ENCODE measurements around the gene SCLY. TPM values are rescaled to one million over a fixed set of nuclear protein-coding genes. Genes with fewer than 3 reads are reported as not detected.

The SCLY gene
- total and polyA plus RNA-seq, 10 donors, result 5.8 to 22.7 (median 14.6) TPM

GRCh38 chr2:238082151-238082550 is 21.4 kb downstream of the SCLY start:
- Histone ChIP-seq H3K36me3 (peaks cover 0 to 76% (median 26%) of the 10 kb centered on the region in 6 donors), H3K27me3 (replicated peaks in 1 of 7) (no peaks in the 10 kb centered on the region), H3K9me3 (no peaks in the 10 kb centered on the region), H3K27ac (no peak overlapping the region), H3K4me3 (no peak overlapping the region), H3K4me1 (peaks cover 0 to 3% (median 2%) of the 10 kb centered on the region in 6 donors)
- no peak for TF ChIP-seq POLR2AphosphoS5 (IDR thresholded peaks at IDR 0.05)
- no peak for DNase-seq
- 92 to 97% (median 93%) methylated on average over 15 to 17 of the region's 17 CpGs for WGBS, 5 donors
- intact Hi-C loops (cut with DNase I; ENCODE audit: low total_unique reads), result no loop called here

- Histone ChIP-seq H3K4me3 (no peak overlapping the region), H3K36me3 (peaks cover 0 to 69% (median 26%) of the 10 kb centered on the region in 6 donors), H3K4me1 (peaks cover 0 to 10% (median 8%) of the 10 kb centered on the region in 6 donors), H3K27ac (no peak overlapping the region), H3K9me3 (no peaks in the 10 kb centered on the region), H3K27me3 (replicated peaks in 1 of 7) (no peaks in the 10 kb centered on the region)
- no peak for TF ChIP-seq POLR2A (IDR thresholded peaks at IDR 0.05)
- 81 to 99% (median 94%) methylated on average over 7 of the region's 7 CpGs for WGBS, 5 donors
- no peak for DNase-seq
- intact Hi-C loops (cut with DNase I; ENCODE audit: low total_unique reads), result no loop called here
These were observed 22.0 kb downstream of the SCLY start for GRCh38 chr2:238082827-238083226.

- DNase-seq, result no peak
- no peak for TF ChIP-seq CTCF (IDR thresholded peaks at IDR 0.05 in 8 of 11, conservative IDR thresholded peaks at IDR 0.05 in 3 of 11)
- no peak for TF ChIP-seq POLR2A (IDR thresholded peaks at IDR 0.05)
- no peak for TF ChIP-seq POLR2AphosphoS5 (IDR thresholded peaks at IDR 0.05)
- Histone ChIP-seq H3K4me3 (no peak overlapping the region), H3K9me3 (no peaks in the 10 kb centered on the region), H3K27me3 (replicated peaks in 1 of 7) (no peaks in the 10 kb centered on the region), H3K27ac (no peak overlapping the region), H3K36me3 (peaks cover 0 to 63% (median 26%) of the 10 kb centered on the region in 6 donors), H3K4me1 (peaks cover 0 to 11% (median 8%) of the 10 kb centered on the region in 6 donors)
- WGBS, 5 donors, result 77 to 98% (median 84%) methylated on average over 5 of the region's 5 CpGs
- intact Hi-C loops (cut with DNase I; ENCODE audit: low total_unique reads), result no loop called here
These were observed 23.1 kb downstream of the SCLY start for GRCh38 chr2:238083919-238084318.

- whole genome bisulfite sequencing, 5 donors, result 94 to 98% (median 96%) methylated on average over 7 of the region's 7 CpGs
- H3K36me3 ChIP-seq, result peaks cover 0 to 63% (median 26%) of the 10 kb centered on the region in 6 donors
- intact Hi-C loops (cut with DNase I; ENCODE audit: low total_unique reads), result no loop called here
- no peaks in the 10 kb centered on the region for H3K9me3 ChIP-seq
- peaks cover 0 to 11% (median 8%) of the 10 kb centered on the region in 6 donors for H3K4me1 ChIP-seq
- no peaks in the 10 kb centered on the region for H3K27me3 ChIP-seq (replicated peaks in 1 of 7)
- no peak overlapping the region for H3K27ac ChIP-seq
- no peak for TF ChIP-seq POLR2AphosphoS5 (IDR thresholded peaks at IDR 0.05)
- no peak for TF ChIP-seq POLR2A (IDR thresholded peaks at IDR 0.05)
- no peak for TF ChIP-seq CTCF (IDR thresholded peaks at IDR 0.05 in 8 of 11, conservative IDR thresholded peaks at IDR 0.05 in 3 of 11)
- no peak for DNase-seq
- no peak overlapping the region for H3K4me3 ChIP-seq
These were observed 24.0 kb downstream of the SCLY start for GRCh38 chr2:238084761-238085160.

- intact Hi-C loops (cut with DNase I; ENCODE audit: low total_unique reads), result no loop called here
- H3K4me1 ChIP-seq, result peaks cover 0 to 11% (median 8%) of the 10 kb centered on the region in 6 donors
- DNase-seq, result no peak
- H3K27me3 ChIP-seq (replicated peaks in 1 of 7), result no peaks in the 10 kb centered on the region
- 94 to 99% (median 98%) methylated on average over 3 of the region's 3 CpGs for WGBS, 5 donors
- TF ChIP-seq POLR2A (IDR thresholded peaks at IDR 0.05) (no peak), CTCF (IDR thresholded peaks at IDR 0.05 in 8 of 11, conservative IDR thresholded peaks at IDR 0.05 in 3 of 11) (no peak), POLR2AphosphoS5 (IDR thresholded peaks at IDR 0.05) (no peak)
- no peak overlapping the region for H3K4me3 ChIP-seq
- no peak overlapping the region for H3K27ac ChIP-seq
- H3K9me3 ChIP-seq, result no peaks in the 10 kb centered on the region
- H3K36me3 ChIP-seq, result peaks cover 0 to 54% (median 26%) of the 10 kb centered on the region in 6 donors
These were observed 25.1 kb downstream of the SCLY start for GRCh38 chr2:238085899-238086298.

All from spleen (tissue), 11 donors.